Glutamatergic neuron (in vitro differentiated cells): ENCODE results near the gene OLA1. TPM values are rescaled to one million over a fixed set of nuclear protein-coding genes. Genes with fewer than 3 reads are reported as not detected.

Source experiments
- DNase-seq: peaks from one replicate; pipeline ENCODE4 v3.0.0; 2022
- H3K27ac Mint-ChIP-seq: one replicate; pipeline ENCODE4 v1.8.0; 2020; ENCODE audit warnings: mild to moderate bottlenecking, mixed read lengths, inconsistent platforms; ENCODE audit not compliant: unreplicated experiment
- H3K27me3 Mint-ChIP-seq: one replicate; pipeline ENCODE4 v1.8.0; 2020; ENCODE audit warnings: mild to moderate bottlenecking, moderate library complexity, mixed read lengths, inconsistent platforms; ENCODE audit not compliant: unreplicated experiment
- H3K36me3 Mint-ChIP-seq: one replicate; pipeline ENCODE4 v1.8.0; 2020; ENCODE audit warnings: mild to moderate bottlenecking, mixed read lengths, inconsistent platforms; ENCODE audit not compliant: unreplicated experiment
- H3K4me1 Mint-ChIP-seq: one replicate; pipeline ENCODE4 v1.8.0; 2020; ENCODE audit warnings: mild to moderate bottlenecking, low read depth, mixed read lengths, inconsistent platforms; ENCODE audit not compliant: unreplicated experiment
- H3K4me3 Mint-ChIP-seq: one replicate; pipeline ENCODE4 v1.8.0; 2020; ENCODE audit warnings: mild to moderate bottlenecking, mixed read lengths, inconsistent platforms; ENCODE audit not compliant: unreplicated experiment
- H3K9me3 Mint-ChIP-seq: one replicate; pipeline ENCODE4 v1.8.0; 2020; ENCODE audit warnings: mild to moderate bottlenecking, moderate library complexity, mixed read lengths, inconsistent platforms; ENCODE audit not compliant: unreplicated experiment
- CTCF ChIP-seq: fragments of 200-600 bp; sonication (generic); IDR thresholded peaks from one replicate; pipeline ENCODE4 v1.5.0; 2021; ENCODE audit not compliant: partially characterized antibody, unreplicated experiment
- total RNA-seq: library from RNA; stranded (reverse); fragmentation: NEBNext Ultra II Directional; extraction: Animal tissue kit (Norgen Biotek cat#: 25700); gene quantifications from one replicate; pipeline ENCODE4 v1.2.1, GENCODE V29; 2021; ENCODE audit not compliant: unreplicated experiment

Gene OLA1
- total RNA-seq, 1 donor from 2014 or later: 96.2 TPM

DNA sequence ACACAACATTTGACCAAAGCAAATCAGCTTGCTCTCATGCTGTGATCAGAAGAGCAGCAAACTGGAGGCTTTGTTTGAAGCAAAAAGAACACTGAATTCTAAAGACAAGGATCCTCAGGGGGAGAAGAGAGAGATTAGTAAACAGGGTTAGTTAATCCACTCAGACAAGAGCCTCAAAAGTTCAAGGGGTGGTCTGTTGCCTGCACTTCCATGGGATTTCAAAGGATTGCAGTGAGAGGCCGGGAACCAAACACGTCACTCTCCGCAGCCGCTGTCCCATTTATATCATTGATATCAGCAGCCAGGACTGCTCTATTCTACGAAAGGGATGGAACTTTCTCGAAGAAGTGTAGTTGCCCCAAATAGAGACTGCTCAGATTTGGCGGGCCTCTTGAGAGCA lies 185.4 kb downstream of the OLA1 start:
- H3K9me3 Mint-ChIP-seq: peaks cover 2% of the 10 kb centered on the region
- peaks cover 14% of the 10 kb centered on the region for H3K36me3 Mint-ChIP-seq
- DNase-seq: no peak
- no peak for TF ChIP-seq CTCF
- no peak overlapping the region for H3K4me3 Mint-ChIP-seq
- no peak overlapping the region for H3K27ac Mint-ChIP-seq
- peaks cover 4% of the 10 kb centered on the region for H3K27me3 Mint-ChIP-seq
- H3K4me1 Mint-ChIP-seq: peaks cover 10% of the 10 kb centered on the region

DNA sequence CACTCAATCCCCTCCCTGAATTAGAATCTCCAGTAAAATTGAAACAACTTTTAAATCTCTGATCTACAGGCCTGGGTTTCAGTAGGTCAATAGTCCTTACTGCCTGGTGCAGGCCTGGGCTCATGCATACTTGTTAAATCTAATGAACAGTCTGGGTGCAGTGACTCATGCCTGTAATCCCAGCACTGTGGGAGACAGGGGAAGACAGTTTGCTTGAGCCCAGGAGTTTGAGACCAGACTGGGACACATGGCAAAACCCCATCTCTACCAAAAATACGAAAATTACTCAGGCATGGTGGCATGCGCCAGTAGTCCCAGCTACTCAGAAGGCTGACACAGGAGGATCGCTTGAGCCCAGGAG lies 188.5 kb downstream of the OLA1 start:
- H3K4me1 Mint-ChIP-seq: peaks cover 10% of the 10 kb centered on the region

GRCh38 chr2:174059178-174059883 lies 189.0 kb downstream of the OLA1 start:
- H3K36me3 Mint-ChIP-seq: peaks cover 20% of the 10 kb centered on the region
- H3K27me3 Mint-ChIP-seq: peaks cover 4% of the 10 kb centered on the region
- no peak overlapping the region for H3K4me3 Mint-ChIP-seq
- DNase-seq: no peak
- TF ChIP-seq CTCF: no peak
- peaks cover 10% of the 10 kb centered on the region for H3K4me1 Mint-ChIP-seq
- no peak overlapping the region for H3K27ac Mint-ChIP-seq
- H3K9me3 Mint-ChIP-seq: peaks cover 2% of the 10 kb centered on the region

More for the DNA sequence above, 188.5 kb downstream of the OLA1 start:
- H3K27me3 Mint-ChIP-seq: peaks cover 4% of the 10 kb centered on the region
- no peak overlapping the region for H3K27ac Mint-ChIP-seq
- DNase-seq: no peak
- H3K9me3 Mint-ChIP-seq: peaks cover 2% of the 10 kb centered on the region
- H3K4me3 Mint-ChIP-seq: no peak overlapping the region
- no peak for TF ChIP-seq CTCF
- H3K36me3 Mint-ChIP-seq: peaks cover 20% of the 10 kb centered on the region

DNA sequence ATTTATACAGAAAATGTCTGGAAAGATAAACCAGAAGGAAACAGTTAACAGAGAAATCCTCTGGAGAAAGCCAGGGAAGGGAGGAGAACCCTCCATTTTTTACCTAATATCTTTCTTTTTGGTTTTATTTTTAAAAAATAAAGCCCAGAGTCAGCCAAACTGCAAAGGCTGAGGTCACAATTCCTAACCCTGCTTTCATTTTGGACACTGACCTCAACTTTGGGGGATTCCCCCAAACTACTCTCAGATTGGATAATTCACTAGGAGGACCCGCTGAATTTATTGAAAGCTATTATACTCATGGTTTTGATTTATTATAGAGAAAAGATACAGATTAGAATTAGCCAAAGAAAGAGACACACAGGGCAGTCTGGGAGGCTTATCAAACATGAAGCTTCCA lies 189.9 kb downstream of the OLA1 start:
- DNase-seq: no peak
- no peak overlapping the region for H3K27ac Mint-ChIP-seq
- TF ChIP-seq CTCF: no peak
- H3K36me3 Mint-ChIP-seq: peaks cover 20% of the 10 kb centered on the region
- peaks cover 2% of the 10 kb centered on the region for H3K9me3 Mint-ChIP-seq
- H3K27me3 Mint-ChIP-seq: peaks cover 4% of the 10 kb centered on the region
- H3K4me3 Mint-ChIP-seq: no peak overlapping the region
- H3K4me1 Mint-ChIP-seq: peaks cover 9% of the 10 kb centered on the region

DNA sequence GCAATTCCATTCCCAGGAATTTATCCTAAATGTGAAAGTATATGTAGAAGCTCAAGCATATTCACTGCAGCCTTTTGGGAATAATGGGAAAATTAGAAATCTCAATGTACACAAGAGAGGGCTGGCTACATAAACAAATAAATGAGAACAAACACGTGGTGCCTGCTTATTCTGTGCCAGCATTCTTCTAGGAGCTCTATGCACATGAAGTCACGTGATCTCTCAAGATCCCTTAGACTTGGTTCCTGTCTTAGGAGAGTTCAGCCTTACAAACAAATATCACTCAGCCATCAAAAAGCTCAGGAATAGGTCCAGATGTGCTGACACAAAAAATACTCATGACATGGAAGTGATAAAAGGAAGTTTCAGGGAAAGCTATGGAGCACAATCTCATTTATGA lies 190.3 kb downstream of the OLA1 start:
- peaks cover 4% of the 10 kb centered on the region for H3K27me3 Mint-ChIP-seq
- no peak for DNase-seq
- peaks cover 8% of the 10 kb centered on the region for H3K4me1 Mint-ChIP-seq
- H3K36me3 Mint-ChIP-seq: peaks cover 20% of the 10 kb centered on the region
- no peak overlapping the region for H3K4me3 Mint-ChIP-seq
- no peak overlapping the region for H3K27ac Mint-ChIP-seq
- no peak for TF ChIP-seq CTCF
- peaks cover 2% of the 10 kb centered on the region for H3K9me3 Mint-ChIP-seq
